ENCODE results near the gene RGS9BP.
"Not testable (repeated sequence)": the region's sequence is repeated elsewhere in the genome, so short reads cannot be mapped to it uniquely, and the experiment has no call there.

- TF ChIP-seq ZNF274 (IDR thresholded peaks at IDR 0.05; ENCODE audit: low read depth, low read length); YY1 (IDR thresholded peaks at IDR 0.05; ENCODE audit: insufficient read depth, insufficient read length); SUZ12 (IDR thresholded peaks at IDR 0.05; ENCODE audit: extremely low read depth, insufficient read depth, insufficient read length): not testable (repeated sequence)
These were observed 19.2 kb downstream of the RGS9BP start for GRCh38 chr19:32694851-32695250.
